GM12878 (cell line): ENCODE data around the gene ASCC2. TPM values are rescaled to one million over a fixed set of nuclear protein-coding genes. Genes with fewer than 3 reads are reported as not detected.

Source experiments
- FOXK2 ChIP-seq: fragments of 450-650 bp; IDR thresholded peaks from 2 replicates; pipeline ENCODE4 v1.6.1; 2017; ENCODE audit warnings: mild to moderate bottlenecking, moderate library complexity
- NRF1 ChIP-seq: conservative IDR thresholded peaks from 2 replicates; pipeline ENCODE4 v1.6.1; 2011; ENCODE audit warnings: mild to moderate bottlenecking, low read depth, low read length, improper control_type of control experiment
- RELA ChIP-seq: fragments of 450-650 bp; IDR thresholded peaks from 2 replicates; pipeline ENCODE4 v1.8.0; 2014; ENCODE audit warnings: borderline replicate concordance; ENCODE audit not compliant: partially characterized antibody
- SREBF1 ChIP-seq: IDR thresholded peaks from 2 replicates; pipeline ENCODE4 v1.6.1; 2012; ENCODE audit warnings: mild to moderate bottlenecking, low read length
- STAT3 ChIP-seq: IDR thresholded peaks from 2 replicates; pipeline ENCODE4 v1.6.1; 2011; ENCODE audit warnings: low read depth, low read length, improper control_type of control experiment
- ZNF622 ChIP-seq: fragments of 450-650 bp; IDR thresholded peaks from 2 replicates; pipeline ENCODE4 v1.6.1; 2017; ENCODE audit warnings: mild to moderate bottlenecking, inconsistent platforms
- polyA plus RNA-seq, 11 experiments: library from polyadenylated mRNA; depleted of rRNA in 4 of 11; unstranded in 6 of 11; stranded (reverse) in 5 of 11; fragments of >200 nt; fragmentation: Nextera tagmentation in 4 of 11; fragmentation: Illumina TruSeq in 1 of 11; extraction: Ambion mirVana in 4 of 11; extraction: Trizol in 1 of 11; gene quantifications; 1 replicate in 1 of 11; 2 replicates in 10 of 11; pipeline versions ENCODE4 v1.2.1 to v1.2.3, GENCODE V29; 2011 to 2016; ENCODE audit warnings: inconsistent platforms in 2 of 11, missing spikeins in 2 of 11, low read depth in 1 of 11
- total RNA-seq, 4 experiments: library from RNA; depleted of rRNA in 3 of 4; stranded (reverse); fragments of >200 nt in 3 of 4; fragmentation: Illumina TruSeq in 1 of 4; extraction: Trizol in 1 of 4; gene quantifications; 2 replicates each; pipeline versions ENCODE4 v1.2.1 to v1.2.3, GENCODE V29; 2013 to 2021
- TF ChIP-seq, protein P1 (sequence below): fragments of 450-650 bp; IDR thresholded peaks from 2 replicates; pipeline ENCODE4 v1.6.1; 2017; ENCODE audit warnings: mild to moderate bottlenecking, moderate library complexity
- TF ChIP-seq, protein P2 (sequence below): fragments of 450-650 bp; IDR thresholded peaks from 2 replicates; pipeline ENCODE4 v1.6.1; 2014; ENCODE audit warnings: mild to moderate bottlenecking
- TF ChIP-seq, protein P3 (sequence below): IDR thresholded peaks from 2 replicates; pipeline ENCODE4 v1.6.1; 2011; ENCODE audit warnings: low read depth, low read length, improper control_type of control experiment, borderline replicate concordance

The ASCC2 gene
- total and polyA plus RNA-seq, 10 of the 15 experiments (the other 5 are each of a cell fraction or from before 2014, with no cell fraction given), result 5.3 to 91.4 (median 56.5) TPM

DNA sequence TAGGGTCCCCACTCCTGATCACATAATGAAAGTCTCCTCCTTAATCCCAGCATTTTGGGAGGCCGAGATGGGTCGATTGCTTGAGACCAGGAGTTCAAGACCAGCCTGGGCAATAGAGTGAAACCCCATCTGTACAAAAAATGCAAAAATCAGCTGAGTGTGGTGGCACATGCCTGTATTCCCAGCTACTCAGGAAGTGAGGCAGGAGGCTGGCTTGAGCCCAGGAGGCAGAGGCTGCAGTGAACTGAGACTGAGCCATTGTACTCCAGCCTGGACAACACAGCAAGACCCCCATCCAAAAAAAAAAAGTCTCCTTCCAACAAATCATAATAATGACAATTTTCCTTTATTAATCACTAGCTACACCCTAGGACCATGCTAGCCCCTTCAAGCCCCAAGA is 86.4 kb downstream of the ASCC2 start (continued):
- TF ChIP-seq, protein P1, sequence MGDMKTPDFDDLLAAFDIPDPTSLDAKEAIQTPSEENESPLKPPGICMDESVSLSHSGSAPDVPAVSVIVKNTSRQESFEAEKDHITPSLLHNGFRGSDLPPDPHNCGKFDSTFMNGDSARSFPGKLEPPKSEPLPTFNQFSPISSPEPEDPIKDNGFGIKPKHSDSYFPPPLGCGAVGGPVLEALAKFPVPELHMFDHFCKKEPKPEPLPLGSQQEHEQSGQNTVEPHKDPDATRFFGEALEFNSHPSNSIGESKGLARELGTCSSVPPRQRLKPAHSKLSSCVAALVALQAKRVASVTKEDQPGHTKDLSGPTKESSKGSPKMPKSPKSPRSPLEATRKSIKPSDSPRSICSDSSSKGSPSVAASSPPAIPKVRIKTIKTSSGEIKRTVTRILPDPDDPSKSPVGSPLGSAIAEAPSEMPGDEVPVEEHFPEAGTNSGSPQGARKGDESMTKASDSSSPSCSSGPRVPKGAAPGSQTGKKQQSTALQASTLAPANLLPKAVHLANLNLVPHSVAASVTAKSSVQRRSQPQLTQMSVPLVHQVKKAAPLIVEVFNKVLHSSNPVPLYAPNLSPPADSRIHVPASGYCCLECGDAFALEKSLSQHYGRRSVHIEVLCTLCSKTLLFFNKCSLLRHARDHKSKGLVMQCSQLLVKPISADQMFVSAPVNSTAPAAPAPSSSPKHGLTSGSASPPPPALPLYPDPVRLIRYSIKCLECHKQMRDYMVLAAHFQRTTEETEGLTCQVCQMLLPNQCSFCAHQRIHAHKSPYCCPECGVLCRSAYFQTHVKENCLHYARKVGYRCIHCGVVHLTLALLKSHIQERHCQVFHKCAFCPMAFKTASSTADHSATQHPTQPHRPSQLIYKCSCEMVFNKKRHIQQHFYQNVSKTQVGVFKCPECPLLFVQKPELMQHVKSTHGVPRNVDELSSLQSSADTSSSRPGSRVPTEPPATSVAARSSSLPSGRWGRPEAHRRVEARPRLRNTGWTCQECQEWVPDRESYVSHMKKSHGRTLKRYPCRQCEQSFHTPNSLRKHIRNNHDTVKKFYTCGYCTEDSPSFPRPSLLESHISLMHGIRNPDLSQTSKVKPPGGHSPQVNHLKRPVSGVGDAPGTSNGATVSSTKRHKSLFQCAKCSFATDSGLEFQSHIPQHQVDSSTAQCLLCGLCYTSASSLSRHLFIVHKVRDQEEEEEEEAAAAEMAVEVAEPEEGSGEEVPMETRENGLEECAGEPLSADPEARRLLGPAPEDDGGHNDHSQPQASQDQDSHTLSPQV, result no peak
- TF ChIP-seq NRF1, result no peak
- no peak for TF ChIP-seq STAT3
- TF ChIP-seq, protein P2, sequence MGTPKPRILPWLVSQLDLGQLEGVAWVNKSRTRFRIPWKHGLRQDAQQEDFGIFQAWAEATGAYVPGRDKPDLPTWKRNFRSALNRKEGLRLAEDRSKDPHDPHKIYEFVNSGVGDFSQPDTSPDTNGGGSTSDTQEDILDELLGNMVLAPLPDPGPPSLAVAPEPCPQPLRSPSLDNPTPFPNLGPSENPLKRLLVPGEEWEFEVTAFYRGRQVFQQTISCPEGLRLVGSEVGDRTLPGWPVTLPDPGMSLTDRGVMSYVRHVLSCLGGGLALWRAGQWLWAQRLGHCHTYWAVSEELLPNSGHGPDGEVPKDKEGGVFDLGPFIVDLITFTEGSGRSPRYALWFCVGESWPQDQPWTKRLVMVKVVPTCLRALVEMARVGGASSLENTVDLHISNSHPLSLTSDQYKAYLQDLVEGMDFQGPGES, result no peak
- no peak for TF ChIP-seq SREBF1
- TF ChIP-seq, protein P3, sequence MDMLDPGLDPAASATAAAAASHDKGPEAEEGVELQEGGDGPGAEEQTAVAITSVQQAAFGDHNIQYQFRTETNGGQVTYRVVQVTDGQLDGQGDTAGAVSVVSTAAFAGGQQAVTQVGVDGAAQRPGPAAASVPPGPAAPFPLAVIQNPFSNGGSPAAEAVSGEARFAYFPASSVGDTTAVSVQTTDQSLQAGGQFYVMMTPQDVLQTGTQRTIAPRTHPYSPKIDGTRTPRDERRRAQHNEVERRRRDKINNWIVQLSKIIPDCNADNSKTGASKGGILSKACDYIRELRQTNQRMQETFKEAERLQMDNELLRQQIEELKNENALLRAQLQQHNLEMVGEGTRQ, result no peak
- no peak for TF ChIP-seq ZNF622
- no peak for TF ChIP-seq FOXK2
- no peak for TF ChIP-seq RELA
